Tibial nerve (tissue), 4 donors: Measurements from ENCODE around the gene CHPF. TPM values are rescaled to one million over a fixed set of nuclear protein-coding genes. Genes with fewer than 3 reads are reported as not detected.

Source experiments
- DNase-seq, 2 donors: peaks; one replicate each; pipeline ENCODE4 v3.0.0-alpha.2; 2019; ENCODE audit warnings: low spot score in 2 of 2
- H3K27ac ChIP-seq, 4 donors: fragments of 200-600 bp; sonication (generic) in 3 of 4; one replicate each; pipeline ENCODE4 v1.5.1; 2017 to 2019; ENCODE audit warnings: mild to moderate bottlenecking in 1 of 4
- H3K27me3 ChIP-seq, 2 donors: fragments of 200-600 bp; sonication (generic) in 1 of 2; one replicate each; pipeline versions ENCODE4 v1.5.1 to v1.6.0; 2017 to 2019
- H3K36me3 ChIP-seq, 3 donors: fragments of 200-600 bp; sonication (generic); one replicate each; pipeline ENCODE4 v1.5.1; 2018 to 2019
- H3K4me1 ChIP-seq, 4 donors: fragments of 200-600 bp; sonication (generic) in 3 of 4; one replicate each; pipeline ENCODE4 v1.5.1; 2017 to 2019
- H3K4me3 ChIP-seq, 4 donors: fragments of 200-600 bp; sonication (generic) in 3 of 4; one replicate each; pipeline ENCODE4 v1.5.1; 2017 to 2019; ENCODE audit warnings: mild to moderate bottlenecking in 1 of 4, moderate library complexity in 1 of 4
- H3K9me3 ChIP-seq, 4 donors: fragments of 200-600 bp; sonication (generic) in 3 of 4; one replicate each; pipeline ENCODE4 v1.5.1; 2017 to 2019
- EP300 ChIP-seq, 2 donors: sonication (generic); formaldehyde crosslinking; IDR thresholded peaks; one replicate each; pipeline ENCODE4 v1.6.1; 2017; ENCODE audit warnings: antibody characterized with exemption in 2 of 2, mild to moderate bottlenecking in 1 of 2
- POLR2A ChIP-seq, 2 donors: fragments of 450-650 bp; IDR thresholded peaks; one replicate each; pipeline ENCODE4 v1.6.1; 2017; ENCODE audit warnings: antibody characterized with exemption in 2 of 2, mild to moderate bottlenecking in 2 of 2, moderate library complexity in 2 of 2
- WGBS, 2 donors: methylation state at CpG; one replicate each; pipeline ENCODE4 v1.1.5; 2018; 5-methylcytosine and 5-hydroxymethylcytosine counted together
- total RNA-seq, 4 donors: library from RNA; depleted of rRNA; stranded (reverse); fragments of >200 nt; gene quantifications; one replicate each; pipeline ENCODE4 v1.1.0, GENCODE V29; 2016
- TF ChIP-seq, protein P1 (sequence below), 5 experiments: fragments of 200-600 bp in 3 of 5; fragments of 450-650 bp in 2 of 5; sonication (generic) in 3 of 5; IDR thresholded peaks; one replicate each; pipeline ENCODE4 v1.5.1; 2016 to 2019; ENCODE audit warnings: antibody characterized with exemption in 5 of 5, mild to moderate bottlenecking in 3 of 5, moderate library complexity in 2 of 5

Gene CHPF
- total RNA-seq, 4 donors from 2014 or later: 51.3 to 91.2 (median 62.9) TPM

DNA sequence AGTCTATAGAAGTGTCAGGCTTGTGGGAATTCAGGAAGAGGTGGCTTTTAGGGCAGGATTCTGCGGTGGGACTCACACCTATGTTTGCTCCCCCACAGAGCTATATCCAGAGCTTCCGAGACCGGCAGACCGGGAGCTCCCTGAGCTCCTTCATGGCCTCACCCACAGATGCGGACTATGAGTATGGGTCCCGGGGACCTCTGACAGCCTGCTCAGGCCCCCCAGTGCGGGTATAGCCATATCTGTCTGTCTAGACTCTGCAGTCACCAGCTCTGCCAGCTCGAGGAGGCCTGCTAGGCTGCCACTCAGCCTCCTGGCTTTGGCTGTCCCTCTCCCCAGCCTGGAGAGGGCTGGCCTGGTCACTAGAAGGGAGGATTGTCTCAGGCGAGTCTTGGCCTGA is 6.0 kb upstream of the CHPF start:
- Histone ChIP-seq H3K4me1 (peaks cover 0 to 31% (median 15%) of the 10 kb centered on the region in 4 donors), H3K36me3 (peaks cover 0 to 27% (median 0%) of the 10 kb centered on the region in 3 donors), H3K9me3 (no peaks in the 10 kb centered on the region), H3K27ac (no peak overlapping the region), H3K4me3 (no peak overlapping the region), H3K27me3 (peaks cover 0 to 7% of the 10 kb centered on the region in 2 donors)
- no peak for DNase-seq
- WGBS, 2 donors: 78 to 90% methylated on average over 5 to 6 of the region's 9 CpGs
- TF ChIP-seq POLR2A (IDR thresholded peaks at IDR 0.05) (no peak), EP300 (IDR thresholded peaks at IDR 0.05) (no peak)
- TF ChIP-seq, protein P1, sequence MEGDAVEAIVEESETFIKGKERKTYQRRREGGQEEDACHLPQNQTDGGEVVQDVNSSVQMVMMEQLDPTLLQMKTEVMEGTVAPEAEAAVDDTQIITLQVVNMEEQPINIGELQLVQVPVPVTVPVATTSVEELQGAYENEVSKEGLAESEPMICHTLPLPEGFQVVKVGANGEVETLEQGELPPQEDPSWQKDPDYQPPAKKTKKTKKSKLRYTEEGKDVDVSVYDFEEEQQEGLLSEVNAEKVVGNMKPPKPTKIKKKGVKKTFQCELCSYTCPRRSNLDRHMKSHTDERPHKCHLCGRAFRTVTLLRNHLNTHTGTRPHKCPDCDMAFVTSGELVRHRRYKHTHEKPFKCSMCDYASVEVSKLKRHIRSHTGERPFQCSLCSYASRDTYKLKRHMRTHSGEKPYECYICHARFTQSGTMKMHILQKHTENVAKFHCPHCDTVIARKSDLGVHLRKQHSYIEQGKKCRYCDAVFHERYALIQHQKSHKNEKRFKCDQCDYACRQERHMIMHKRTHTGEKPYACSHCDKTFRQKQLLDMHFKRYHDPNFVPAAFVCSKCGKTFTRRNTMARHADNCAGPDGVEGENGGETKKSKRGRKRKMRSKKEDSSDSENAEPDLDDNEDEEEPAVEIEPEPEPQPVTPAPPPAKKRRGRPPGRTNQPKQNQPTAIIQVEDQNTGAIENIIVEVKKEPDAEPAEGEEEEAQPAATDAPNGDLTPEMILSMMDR (IDR thresholded peaks at IDR 0.05): no peak

DNA sequence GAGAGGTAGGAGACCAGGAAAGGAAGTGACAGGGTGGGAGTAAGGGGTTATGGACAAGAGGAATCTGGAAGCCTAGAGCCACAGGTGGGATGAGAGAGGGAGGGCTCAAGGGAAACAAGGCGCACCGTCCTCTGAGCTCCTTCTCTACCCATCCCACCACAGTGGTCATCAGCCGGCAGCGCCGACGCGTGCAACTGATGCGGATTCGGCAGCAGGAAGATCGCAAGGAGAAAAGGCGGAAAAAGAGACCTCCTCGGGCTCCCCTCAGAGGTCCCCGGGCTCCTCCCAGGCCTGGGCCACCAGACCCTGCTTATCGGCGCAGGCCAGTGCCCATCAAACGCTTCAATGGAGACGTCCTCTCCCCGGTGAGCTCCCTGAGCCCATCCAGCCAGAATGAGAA is 5.4 kb upstream of the CHPF start:
- Histone ChIP-seq H3K27me3 (peaks cover 0 to 7% of the 10 kb centered on the region in 2 donors), H3K4me1 (peaks cover 0 to 37% (median 20%) of the 10 kb centered on the region in 4 donors), H3K27ac (no peak overlapping the region), H3K9me3 (no peaks in the 10 kb centered on the region), H3K4me3 (no peak overlapping the region), H3K36me3 (peaks cover 0 to 21% (median 0%) of the 10 kb centered on the region in 3 donors)
- DNase-seq: no peak
- TF ChIP-seq POLR2A (IDR thresholded peaks at IDR 0.05) (no peak), EP300 (IDR thresholded peaks at IDR 0.05) (no peak)
- 90 to 93% methylated on average over 18 of the region's 18 CpGs for WGBS, 2 donors

DNA sequence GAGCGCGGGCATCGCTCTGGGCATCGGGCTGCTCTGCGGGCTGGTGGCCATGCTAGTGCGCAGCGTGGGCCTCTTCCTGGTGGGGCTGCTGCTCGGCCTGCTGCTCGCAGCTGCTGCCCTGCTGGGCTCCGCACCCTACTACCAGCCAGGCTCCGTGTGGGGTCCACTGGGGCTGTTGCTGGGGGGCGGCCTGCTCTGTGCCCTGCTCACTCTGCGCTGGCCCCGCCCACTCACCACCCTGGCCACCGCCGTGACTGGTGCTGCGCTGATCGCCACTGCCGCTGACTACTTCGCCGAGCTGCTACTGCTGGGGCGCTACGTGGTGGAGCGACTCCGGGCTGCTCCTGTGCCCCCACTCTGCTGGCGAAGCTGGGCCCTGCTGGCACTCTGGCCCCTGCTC is 4.0 kb upstream of the CHPF start:
- Histone ChIP-seq H3K27me3 (no peaks in the 10 kb centered on the region), H3K4me3 (no peak overlapping the region), H3K27ac (no peak overlapping the region), H3K4me1 (peaks cover 0 to 32% (median 15%) of the 10 kb centered on the region in 4 donors), H3K9me3 (no peaks in the 10 kb centered on the region), H3K36me3 (peaks cover 0 to 19% (median 0%) of the 10 kb centered on the region in 3 donors)
- TF ChIP-seq POLR2A (IDR thresholded peaks at IDR 0.05): no peak
- no peak for TF ChIP-seq EP300 (IDR thresholded peaks at IDR 0.05)
- TF ChIP-seq, protein P1 (IDR thresholded peaks at IDR 0.05): no peak
- no peak for DNase-seq
- 91 to 95% methylated on average over 23 to 24 of the region's 26 CpGs for WGBS, 2 donors

DNA sequence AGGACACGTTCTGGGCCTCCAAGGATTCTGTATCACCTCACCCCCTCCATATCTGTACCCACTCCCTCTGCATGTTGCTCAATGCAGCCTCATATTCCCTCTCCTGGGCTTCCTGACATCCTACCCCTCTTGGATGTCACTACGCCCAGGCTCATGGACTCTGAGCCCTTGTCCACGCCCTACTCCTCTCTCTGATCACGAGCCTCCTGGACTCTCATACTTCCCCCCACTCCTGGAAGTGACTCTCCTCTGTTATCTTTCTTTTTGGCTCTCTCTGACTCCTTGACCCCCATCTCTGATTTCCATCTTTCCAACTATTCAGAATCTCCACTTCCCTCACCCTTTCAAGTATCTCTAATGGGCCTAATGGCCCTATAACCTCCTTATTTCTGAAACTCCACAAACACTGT is 2.3 kb upstream of the CHPF start:
- H3K27ac ChIP-seq: no peak overlapping the region
- H3K4me1 ChIP-seq: peaks cover 0 to 34% (median 17%) of the 10 kb centered on the region in 4 donors
- no peak for DNase-seq
- no peaks in the 10 kb centered on the region for H3K27me3 ChIP-seq
- peaks cover 0 to 21% (median 0%) of the 10 kb centered on the region in 3 donors for H3K36me3 ChIP-seq
- no peaks in the 10 kb centered on the region for H3K9me3 ChIP-seq
- TF ChIP-seq, protein P1 (IDR thresholded peaks at IDR 0.05): no peak
- TF ChIP-seq POLR2A (IDR thresholded peaks at IDR 0.05) (no peak), EP300 (IDR thresholded peaks at IDR 0.05) (no peak)
- WGBS, 2 donors: 70 to 73% methylated on average over 4 of the region's 4 CpGs
- H3K4me3 ChIP-seq: no peak overlapping the region

DNA sequence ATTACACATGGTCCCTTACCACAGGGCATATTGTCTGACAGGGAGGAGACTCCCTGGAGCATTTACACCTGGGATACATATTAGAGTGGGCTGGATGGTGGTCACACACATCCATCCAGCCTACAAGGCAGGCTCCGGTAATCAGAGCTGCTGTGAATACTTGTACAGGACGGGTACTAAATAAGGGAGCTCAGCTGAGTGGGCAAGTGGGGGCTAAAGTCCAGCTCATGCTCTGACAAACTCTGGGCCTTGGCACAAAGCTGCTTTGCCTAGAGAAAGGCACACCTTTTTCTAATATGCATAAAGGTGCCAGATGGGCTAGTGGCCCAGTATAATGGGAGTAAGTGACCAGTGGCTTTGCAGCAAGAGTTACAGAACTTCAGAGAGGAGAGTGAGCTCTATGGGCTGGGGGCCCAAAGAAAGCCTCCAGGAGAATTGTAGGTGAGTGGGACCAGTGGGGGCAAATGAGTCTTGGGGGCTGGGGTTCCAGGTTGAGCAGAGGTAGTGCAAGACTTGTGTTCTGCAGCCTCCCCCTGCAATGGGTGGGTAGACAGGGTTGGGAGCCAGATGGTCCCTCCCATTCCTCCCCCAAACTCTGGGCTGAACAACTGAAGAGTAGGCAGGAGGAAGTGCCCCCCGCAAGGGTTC is 1.8 kb upstream of the CHPF start:
- Histone ChIP-seq H3K36me3 (peaks cover 0 to 26% (median 0%) of the 10 kb centered on the region in 3 donors), H3K9me3 (no peaks in the 10 kb centered on the region), H3K4me1 (peaks cover 0 to 35% (median 17%) of the 10 kb centered on the region in 4 donors), H3K27me3 (no peaks in the 10 kb centered on the region), H3K4me3 (no peak overlapping the region), H3K27ac (no peak overlapping the region)
- TF ChIP-seq, protein P1 (IDR thresholded peaks at IDR 0.05): no peak
- TF ChIP-seq POLR2A (IDR thresholded peaks at IDR 0.05) (no peak), EP300 (IDR thresholded peaks at IDR 0.05) (no peak)
- WGBS, 2 donors: 71 to 75% methylated on average over 3 of the region's 3 CpGs
- DNase-seq: no peak
